GM20431 (cell line): ENCODE results near the gene MMS19.
"Not testable (repeated sequence)": the region's sequence is repeated elsewhere in the genome, so short reads cannot be mapped to it uniquely, and the experiment has no call there.

Experiments used
- in situ Hi-C: fragments of 300-500 bp; cut with MseI, MboI; formaldehyde crosslinking; loops from one replicate; pipeline ENCODE4 v1.15.0; 2020; ENCODE audit warnings: low sequenced_read_pairs; ENCODE audit not compliant: unreplicated experiment

The MMS19 gene

GRCh38 chr10:97528876-97529275 is 30.7 kb upstream of the MMS19 start:
- in situ Hi-C loops, result not testable (repeated sequence)

GRCh38 chr10:97525683-97526110 is 27.5 kb upstream of the MMS19 start:
- in situ Hi-C loops, result no loop called here

- in situ Hi-C loops, result no loop called here
Measured at GRCh38 chr10:97525086-97525485, 26.9 kb upstream of the MMS19 start.

DNA sequence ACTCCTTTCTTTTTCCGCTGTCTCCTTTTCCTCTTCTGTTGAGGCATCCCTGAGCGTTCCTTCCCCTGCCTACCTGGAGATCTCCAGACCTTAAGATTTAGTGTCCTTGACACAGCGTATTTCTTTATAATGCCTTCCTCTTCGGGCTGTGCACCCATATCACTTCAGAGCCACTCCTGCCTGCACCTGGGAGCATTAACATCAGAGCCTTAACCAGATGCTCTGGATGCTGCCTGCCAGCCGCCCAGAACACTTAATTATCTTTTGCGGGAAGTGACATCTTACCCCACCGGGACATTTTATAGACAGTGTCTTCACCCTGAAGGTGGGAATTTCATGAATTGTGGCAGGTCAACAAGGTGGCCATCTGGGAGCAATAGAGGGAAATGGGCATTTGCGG is 24.7 kb upstream of the MMS19 start:
- in situ Hi-C loops, result no loop called here

GRCh38 chr10:97522071-97522470 is 23.8 kb upstream of the MMS19 start:
- in situ Hi-C loops, result no loop called here

DNA sequence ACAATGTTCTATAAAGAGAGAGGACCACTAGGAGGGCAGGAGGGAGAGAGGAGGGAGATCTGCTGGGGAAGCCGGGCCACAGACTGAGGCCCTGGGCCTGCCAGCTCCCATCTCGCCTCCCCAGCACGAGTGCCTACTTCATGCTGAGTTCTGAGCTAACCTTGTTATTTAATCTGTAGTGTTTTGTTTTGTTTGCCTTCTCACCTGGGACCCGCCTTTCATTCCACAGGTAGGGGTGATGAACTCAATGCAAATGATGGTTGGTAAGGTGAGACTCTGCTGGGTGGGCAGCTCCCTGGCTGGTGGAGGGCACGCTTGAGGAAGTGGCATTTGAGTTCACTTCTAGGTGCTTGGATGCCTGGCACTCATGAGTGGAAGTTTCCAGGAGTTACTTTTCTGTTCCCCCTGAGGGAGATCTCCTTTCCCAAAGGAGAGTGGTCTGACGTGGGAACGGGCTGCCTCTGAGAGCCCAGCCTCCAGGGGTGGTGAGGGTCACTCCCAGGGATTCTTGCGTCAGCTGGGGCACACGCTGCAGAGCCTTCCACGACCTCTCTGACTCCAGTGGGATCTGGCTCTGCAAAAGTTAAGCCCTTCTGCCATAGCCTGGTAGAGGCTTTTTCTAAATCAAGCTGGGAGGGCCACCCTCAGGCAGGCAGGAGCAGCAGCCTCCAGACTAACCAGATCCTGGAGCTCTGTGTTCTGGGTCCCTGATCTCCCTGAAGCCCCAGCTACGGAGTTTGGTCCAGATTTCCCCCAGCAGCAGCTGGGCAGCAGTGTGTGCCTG is 22.9 kb upstream of the MMS19 start:
- in situ Hi-C loops, result no loop called here

- in situ Hi-C loops, result no loop called here
Measured at GRCh38 chr10:97520520-97520919, 22.3 kb upstream of the MMS19 start.

DNA sequence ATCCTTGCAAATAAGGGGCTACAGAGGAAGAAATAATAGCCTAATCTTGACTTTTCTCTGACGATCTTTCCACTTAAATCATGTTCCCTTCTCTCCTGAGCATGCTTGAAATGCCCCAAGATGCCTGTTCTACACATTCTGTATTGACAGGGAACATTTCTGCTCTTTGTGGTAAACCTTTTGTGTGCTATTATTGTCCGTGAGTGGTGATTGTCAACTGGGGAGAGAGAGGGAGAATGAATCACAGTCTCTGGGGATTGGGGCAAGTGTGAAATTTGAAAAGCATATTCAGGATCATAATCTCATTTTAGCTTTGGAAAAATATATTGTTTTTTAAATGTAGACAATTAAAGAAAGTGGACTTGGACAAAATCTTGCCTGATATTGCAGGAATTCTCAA is 21.1 kb upstream of the MMS19 start:
- in situ Hi-C loops, result no loop called here

- in situ Hi-C loops, result no loop called here
Measured at GRCh38 chr10:97518301-97519043, 20.2 kb upstream of the MMS19 start.

GRCh38 chr10:97517778-97518300 is 19.6 kb upstream of the MMS19 start:
- in situ Hi-C loops, result no loop called here

GRCh38 chr10:97517096-97517750 is 19.0 kb upstream of the MMS19 start:
- in situ Hi-C loops, result no loop called here

GRCh38 chr10:97515271-97515978 is 17.2 kb upstream of the MMS19 start:
- in situ Hi-C loops, result no loop called here

DNA sequence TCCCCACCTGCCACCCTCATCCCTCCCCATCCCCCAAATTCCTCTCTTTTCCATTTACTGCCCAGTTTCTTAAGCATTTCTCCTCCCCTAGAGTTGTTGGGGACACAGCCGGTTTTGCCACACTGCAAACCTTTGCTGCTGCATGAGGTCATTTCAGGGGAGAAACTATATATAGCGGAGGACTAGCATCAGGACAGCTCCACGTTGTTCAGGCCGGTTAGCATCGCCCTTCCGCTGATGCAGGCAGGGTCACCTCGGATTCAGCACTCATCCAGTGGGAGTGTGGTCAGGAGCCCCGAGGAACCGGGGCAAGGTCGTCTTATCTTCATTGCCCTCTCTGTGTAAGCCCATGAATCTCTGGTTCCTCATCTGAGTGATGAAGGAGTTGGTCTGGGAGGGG is 16.1 kb upstream of the MMS19 start:
- in situ Hi-C loops, result no loop called here

DNA sequence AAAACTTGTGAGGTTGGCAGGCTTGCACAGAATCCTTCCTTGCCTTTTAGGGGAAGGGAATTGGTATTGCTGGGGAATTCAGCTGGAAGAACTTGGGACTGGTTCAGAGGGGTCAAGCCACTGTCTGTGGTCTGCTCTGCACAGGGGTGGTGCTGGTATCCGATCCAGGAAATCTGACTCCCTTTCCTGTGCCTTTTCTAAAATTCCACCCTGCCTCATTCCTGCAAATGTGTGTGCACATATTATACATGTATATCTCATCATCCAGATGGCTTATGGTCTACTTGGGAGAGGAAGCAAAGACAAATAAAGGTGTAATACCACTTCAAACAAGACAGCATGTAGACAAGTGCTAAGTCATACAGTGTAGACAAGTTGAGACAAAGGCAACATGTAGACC is 14.8 kb upstream of the MMS19 start:
- in situ Hi-C loops, result no loop called here

- in situ Hi-C loops, result no loop called here
Measured at GRCh38 chr10:97511711-97512440, 13.7 kb upstream of the MMS19 start.

- in situ Hi-C loops, result no loop called here
Measured at GRCh38 chr10:97510686-97511085, 12.5 kb upstream of the MMS19 start.

DNA sequence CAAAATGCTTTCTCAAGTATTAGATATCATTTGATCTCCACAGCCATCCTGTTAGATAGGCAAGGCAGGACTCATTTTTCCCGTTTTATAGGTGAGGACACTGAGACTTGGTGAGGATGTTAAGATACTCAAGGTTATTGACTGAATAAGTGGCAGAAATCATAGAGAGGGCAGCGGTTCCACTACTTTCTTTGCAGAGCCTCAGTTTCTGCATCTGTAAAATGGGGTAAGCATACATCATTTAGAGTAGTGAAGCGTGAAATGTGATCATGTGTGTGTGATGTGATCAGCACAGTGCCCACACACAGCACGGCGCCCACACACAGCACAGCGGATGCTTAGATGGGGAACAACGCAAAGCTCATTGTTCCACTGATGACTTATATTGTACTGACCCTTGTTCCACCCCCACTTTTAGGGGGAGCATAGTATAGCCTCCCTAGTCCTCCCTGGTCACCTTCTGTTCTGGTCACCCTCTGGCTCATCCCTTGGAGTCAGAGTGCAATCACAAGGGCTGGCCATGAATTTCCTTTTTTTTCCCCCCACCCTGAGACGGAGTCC is 11.0 kb upstream of the MMS19 start:
- in situ Hi-C loops, result no loop called here

DNA sequence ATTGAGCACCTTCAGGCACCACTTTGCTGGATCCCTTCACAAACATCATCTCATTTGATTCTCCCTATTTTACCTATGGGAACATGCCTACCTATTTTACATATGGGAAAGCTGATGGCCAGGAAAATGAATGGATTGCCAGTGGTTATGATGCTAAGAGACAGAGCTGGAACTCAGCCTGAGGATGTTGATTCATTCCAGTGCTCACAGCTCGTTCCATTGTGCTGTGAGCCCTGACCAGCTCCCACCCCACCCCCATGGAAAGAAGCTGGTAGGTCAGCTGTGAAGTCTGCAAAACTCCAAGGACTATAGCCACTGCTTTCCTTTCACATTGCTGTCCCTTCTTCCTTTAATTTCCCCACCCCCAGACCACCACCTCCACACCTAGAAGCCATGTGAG is 10.1 kb upstream of the MMS19 start:
- in situ Hi-C loops, result no loop called here
